ENCODE data around the gene PRKCE. TPM values are rescaled to one million over a fixed set of nuclear protein-coding genes. Genes with fewer than 3 reads are reported as not detected.

PRKCE gene
- total RNA-seq, 1 donor from 2014 or later = 20.3 TPM

DNA sequence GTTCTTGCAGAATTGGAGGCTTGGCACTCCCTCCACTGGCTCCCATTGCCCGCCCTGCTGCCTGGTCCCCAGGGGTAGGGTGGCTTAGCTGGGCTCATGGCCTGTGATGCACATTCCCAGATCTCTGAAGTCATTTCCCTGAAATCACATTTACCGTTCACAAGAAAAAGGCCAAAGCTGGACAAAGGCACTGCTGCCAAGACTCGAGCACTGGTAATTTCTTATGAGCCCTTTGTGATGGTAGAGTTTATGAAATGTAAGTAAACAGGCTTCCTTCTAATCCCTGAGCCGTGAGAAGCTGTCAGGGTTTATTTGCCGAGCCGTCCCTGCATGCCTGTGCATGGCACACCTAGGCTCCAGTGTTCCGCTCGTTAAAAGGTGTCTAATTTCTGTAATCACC lies 398.6 kb downstream of the PRKCE start:
- no peak for DNase-seq (ENCODE audit: low spot score)
- intact Hi-C loops (cut with DNase I) = no loop called here

DNA sequence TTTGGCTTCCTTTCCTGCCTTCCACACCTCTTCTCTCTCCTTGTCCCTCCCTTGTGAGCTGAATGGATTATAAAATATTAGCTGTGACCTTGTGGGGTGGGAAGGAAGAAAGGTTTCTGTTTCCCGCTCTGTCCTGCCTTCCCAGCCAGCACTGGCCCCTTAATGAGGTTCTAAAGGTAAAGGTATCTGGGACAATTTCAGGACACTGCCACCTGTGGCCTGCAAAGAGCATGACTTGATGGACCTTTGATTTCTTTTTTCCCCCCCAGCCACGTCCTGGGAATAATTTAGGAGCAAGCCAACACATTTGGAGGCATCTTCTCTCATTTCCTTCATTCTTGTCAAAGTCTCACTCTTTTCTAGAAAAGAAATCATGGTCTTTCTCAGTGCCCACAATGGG lies 399.0 kb downstream of the PRKCE start:
- intact Hi-C loops (cut with DNase I) = no loop called here
- DNase-seq (ENCODE audit: low spot score) = no peak

DNA sequence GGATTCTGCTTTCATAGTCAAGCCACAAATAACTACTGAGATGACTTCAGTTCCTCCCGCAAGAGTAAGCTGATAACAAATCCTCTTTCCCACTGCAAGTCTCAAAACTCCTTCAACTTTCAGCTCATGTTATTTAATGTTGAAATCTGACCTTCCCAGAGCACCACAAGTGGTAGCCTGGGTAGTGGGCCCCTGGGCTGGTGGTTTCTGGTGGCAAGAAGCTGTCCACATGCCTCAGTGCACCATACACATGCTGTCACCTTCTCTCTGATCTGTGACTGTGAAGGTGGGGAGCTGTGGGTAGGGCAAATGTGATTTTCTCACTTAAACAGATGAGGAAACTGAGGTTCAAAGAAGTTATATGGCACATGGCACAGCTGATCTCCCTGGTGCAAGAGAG lies 399.6 kb downstream of the PRKCE start:
- no peak for DNase-seq (ENCODE audit: low spot score)
- intact Hi-C loops (cut with DNase I) = no loop called here

DNA sequence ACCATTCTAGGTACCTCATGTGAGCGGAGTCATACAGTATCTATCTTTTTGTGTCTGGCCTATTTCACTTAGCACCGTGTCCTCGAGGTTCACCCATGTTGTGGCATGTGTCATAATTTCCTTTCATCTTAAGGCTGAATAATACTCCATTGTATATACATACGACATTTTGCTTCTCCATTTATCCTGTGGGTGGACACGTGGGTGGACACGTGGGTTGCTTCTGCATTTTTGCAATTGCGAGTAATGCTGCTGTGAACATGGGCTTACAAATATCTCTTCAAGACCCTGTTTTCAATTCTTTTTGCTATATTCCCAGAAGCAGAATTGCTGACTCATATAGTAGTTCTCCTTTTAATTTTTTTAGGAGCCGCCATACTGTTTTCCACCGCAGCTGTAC lies 402.1 kb downstream of the PRKCE start:
- DNase-seq (ENCODE audit: low spot score) = no peak
- intact Hi-C loops (cut with DNase I) = no loop called here

DNA sequence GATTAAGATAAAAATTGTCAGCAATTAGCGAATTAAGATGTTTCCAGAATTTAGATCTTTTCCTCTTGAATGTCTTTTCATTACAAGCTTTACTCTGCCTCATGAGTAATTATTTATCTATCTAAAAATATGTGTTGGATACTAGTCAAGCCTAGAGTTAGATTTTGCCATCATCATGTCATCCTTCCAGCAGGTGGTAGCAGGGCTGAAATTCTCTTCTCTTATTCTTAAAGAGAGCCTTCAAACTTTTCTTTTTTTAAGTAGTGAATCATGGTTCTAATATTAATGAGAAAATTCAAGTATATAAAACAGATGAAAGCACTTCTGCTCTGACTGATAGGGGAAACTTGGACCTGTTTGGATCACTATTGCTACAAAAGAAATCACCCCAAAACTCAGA lies 405.1 kb downstream of the PRKCE start:
- intact Hi-C loops (cut with DNase I) = no loop called here
- no peak for DNase-seq (ENCODE audit: low spot score)

DNA sequence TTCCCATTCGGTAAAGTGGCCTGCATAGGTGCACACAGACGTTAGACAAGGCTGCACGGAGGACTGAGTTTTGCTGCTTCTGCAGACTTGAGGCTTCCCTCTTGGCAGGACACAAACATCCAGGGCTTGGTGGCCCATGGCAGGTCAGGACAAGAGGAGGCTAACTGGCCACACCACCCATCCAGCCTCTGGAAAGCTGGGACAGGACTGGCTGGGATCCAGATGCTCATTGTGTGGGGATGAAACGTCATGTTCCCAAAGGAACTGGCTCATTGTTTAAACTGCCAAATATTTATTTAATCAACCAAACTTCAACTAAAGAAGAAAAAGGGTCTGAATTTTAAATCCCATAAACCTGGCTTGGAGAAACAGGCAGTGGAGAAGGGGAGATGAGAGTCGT lies 406.7 kb downstream of the PRKCE start:
- DNase-seq (ENCODE audit: low spot score) = peak; percentile 77
- intact Hi-C loops (cut with DNase I) = no loop called here

DNA sequence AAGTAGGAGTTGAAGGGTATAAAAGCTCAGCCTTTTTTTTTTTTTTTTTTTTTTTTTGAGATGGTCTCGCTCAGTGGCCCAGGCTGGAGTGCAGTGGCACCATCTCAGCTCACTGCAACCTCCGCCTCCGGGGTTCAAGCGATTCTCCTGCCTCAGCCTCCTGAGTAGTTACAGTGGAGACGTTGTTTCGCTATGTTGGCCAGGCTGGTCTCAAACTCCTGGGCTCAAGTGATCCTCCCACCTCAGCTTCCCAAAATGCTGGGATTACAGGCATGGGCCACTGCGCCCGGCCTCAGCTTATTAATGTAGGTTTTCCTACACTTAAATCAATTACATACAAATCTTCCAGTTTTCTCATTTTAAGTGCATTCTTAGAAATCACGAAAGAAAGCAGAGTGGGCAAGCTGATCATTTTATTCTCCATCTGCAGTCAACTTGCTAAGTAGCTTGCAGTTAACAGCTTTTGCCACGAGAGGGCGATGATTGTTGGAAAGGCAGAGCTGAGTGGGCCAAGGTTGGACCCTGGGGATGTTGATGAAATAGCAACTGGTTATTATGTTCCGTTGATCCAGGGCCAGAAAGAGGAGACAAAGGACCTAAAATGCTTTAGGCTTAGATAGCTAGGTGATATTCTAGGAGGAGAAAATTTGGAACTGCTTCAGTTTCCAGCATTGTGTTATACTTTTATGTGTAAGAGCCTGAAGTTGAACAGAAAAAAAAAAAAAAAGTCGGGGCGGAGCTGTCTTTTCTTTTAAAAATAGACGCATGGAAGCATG lies 411.4 kb downstream of the PRKCE start:
- intact Hi-C loops (cut with DNase I) = loop anchor here (5.0 kb wide), 3 partner anchors 51 to 299 kb away; partner anchors contain the start of gene EPAS1
- DNase-seq (ENCODE audit: low spot score) = peak; percentile 90

DNA sequence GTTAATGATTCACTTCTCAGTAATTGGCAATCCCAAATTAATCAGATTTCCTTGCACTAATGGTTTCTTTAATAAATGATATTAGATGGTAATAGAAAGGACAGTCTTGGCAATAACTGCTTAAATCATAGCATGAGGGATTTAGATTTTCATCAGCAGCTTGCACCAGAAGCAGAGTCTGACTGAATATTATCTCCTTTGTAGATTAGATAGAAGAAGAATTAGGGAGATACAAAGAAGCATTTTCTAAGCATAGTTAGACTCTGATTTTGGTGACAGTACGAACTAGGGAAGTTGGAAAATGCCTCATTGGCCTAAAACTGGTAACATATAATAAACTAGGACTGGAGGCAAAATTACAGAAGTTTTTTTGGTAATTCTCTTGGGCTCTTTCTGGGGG lies 412.9 kb downstream of the PRKCE start:
- no peak for DNase-seq (ENCODE audit: low spot score)
- intact Hi-C loops (cut with DNase I) = loop anchor here (5.0 kb wide), 3 partner anchors 52 to 298 kb away; partner anchors contain the start of gene EPAS1

DNA sequence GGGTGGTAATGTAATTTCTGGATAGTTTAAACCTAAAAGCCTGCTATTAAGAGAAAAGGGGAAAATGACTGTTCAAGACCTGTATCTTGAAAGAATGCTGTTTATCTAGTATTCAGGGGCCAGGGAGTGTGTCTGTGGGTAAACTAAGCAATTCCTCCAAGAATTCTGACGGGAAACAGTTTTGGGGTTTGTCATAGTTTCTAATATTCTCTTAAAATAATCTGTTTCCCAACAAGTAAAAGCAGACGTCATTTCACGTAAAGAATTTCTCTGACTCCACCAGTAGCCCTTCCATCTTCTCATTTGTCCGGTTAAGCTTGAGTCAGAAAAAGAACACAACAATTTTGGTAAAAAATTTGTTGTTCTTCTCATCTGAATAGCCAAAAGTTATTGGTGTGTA lies 413.7 kb downstream of the PRKCE start:
- no peak for DNase-seq (ENCODE audit: low spot score)
- intact Hi-C loops (cut with DNase I) = loop anchor here (5.0 kb wide), 1 partner anchor 207 kb away; no protein-coding TSS in a partner anchor

DNA sequence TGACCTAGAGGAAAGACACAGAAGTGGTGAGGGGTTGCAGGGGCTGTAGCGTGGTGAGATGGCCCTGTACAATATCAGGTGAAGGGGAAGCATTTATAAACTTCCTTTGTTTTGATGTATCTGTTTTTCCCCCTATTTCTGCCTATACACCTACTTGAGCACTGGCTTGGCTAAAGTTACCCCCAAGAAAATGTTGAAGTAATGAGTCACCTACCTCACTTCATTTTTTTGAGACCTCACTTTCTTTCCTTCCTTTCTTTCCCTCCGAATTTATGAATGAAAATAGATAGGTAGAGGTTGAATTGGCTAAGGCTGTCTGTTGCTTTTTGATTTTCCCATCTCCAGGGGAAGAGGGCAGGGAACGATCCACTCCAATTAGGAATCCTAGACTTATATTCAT lies 414.6 kb downstream of the PRKCE start:
- DNase-seq (ENCODE audit: low spot score) = no peak
- intact Hi-C loops (cut with DNase I) = loop anchor here (5.0 kb wide), 1 partner anchor 206 kb away; no protein-coding TSS in a partner anchor

DNA sequence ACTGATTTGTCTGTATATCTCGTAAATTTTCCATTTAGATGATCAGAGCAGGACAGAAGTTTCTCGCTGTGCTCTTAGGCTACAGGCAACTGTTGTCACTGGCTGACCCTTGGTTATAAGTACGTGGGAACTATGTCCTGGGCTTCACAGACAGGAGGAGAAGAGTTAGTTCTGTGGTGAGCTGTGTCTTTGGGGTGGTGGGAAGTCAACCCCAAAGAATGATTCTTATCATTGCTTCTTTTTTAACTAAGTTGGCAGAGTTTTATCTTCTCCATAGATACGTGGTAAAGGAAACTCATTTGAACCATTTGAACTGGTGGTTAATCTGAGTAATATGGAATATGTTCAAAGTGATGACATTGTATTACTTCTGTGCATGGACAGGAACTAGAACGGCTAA lies 415.1 kb downstream of the PRKCE start:
- intact Hi-C loops (cut with DNase I) = loop anchor here (5.0 kb wide), 1 partner anchor 206 kb away; no protein-coding TSS in a partner anchor
- no peak for DNase-seq (ENCODE audit: low spot score)

DNA sequence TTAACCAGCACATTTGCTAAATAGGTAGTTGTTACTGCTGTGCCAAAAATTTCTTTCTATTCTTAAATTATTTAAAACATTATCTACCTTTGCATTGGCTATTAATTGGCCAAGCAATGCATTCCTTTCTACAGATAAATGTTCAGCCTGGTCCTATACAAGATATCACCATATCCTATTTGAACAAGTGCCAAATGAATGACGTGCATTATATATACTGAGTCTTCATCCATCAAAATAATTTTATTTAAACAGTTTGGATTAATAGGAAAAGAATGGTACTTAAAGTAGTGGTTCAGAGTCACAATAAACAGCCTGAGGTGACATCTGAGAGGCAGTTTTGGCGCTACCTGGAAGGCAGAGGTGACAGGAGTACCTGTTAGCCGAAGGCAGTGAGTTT lies 415.6 kb downstream of the PRKCE start:
- no peak for DNase-seq (ENCODE audit: low spot score)
- intact Hi-C loops (cut with DNase I) = loop anchor here (5.0 kb wide), 1 partner anchor 205 kb away; no protein-coding TSS in a partner anchor

DNA sequence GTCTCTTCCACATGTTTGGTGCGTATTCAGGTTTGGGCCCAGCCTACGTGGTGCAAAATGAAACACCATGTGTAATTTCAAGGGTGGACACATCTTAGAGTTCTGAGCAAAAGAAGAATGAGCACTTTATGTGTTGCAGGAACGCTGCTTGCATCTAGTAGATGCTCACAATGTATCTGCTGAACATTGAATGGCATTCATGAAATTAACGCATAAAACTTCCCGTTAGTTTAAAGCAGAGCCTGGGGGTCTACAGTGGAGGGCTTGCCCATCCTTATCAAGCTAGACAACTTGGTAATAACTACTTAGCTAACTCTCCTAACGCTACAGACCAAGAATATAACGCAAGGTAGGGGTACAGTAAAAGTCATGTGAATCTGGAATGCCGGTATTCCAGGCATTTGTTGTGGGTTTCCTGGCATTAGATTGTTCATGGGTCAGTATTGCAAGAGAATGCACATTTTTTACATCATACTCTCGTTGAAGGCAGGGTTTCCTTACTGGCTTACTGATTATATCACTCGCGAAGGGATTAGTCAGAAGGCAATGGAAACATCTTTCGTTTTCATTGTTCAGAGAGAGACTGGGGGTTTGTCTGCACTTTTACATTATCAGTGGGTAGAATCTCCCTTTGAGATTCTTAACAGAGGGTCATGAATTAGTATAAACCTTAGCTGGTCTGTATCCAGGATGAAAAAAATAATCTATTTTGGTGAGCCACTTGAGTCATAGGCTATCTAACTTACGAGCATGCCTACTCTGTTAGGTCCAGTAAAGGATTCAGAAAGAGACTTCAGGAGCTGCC lies 416.2 kb downstream of the PRKCE start:
- intact Hi-C loops (cut with DNase I) = loop anchor here (5.0 kb wide), 1 partner anchor 205 kb away; no protein-coding TSS in a partner anchor

DNA sequence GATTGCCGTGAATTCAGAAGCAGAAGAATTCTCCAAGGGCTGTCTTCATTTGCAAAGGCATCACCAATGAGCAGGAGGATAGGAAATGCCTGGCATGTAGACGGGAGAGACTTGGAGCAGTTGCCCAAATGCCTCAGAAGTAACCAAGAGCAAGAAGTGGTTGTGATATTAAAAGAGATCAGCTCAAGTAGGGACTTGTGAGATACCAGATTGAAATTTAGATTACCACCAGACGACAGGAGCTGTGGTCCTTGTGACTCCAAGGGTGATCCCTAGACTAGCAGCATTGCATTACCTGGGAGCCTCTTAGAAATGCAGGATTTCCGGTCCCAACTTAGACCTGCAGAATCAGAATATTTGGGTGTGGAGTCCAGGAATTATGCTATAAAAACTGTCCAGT lies 417.2 kb downstream of the PRKCE start:
- no peak for DNase-seq (ENCODE audit: low spot score)
- intact Hi-C loops (cut with DNase I) = loop anchor here (5.0 kb wide), 1 partner anchor 204 kb away; no protein-coding TSS in a partner anchor

More for the DNA sequence above, 416.2 kb downstream of the PRKCE start:
- DNase-seq (ENCODE audit: low spot score) = no peak

DNA sequence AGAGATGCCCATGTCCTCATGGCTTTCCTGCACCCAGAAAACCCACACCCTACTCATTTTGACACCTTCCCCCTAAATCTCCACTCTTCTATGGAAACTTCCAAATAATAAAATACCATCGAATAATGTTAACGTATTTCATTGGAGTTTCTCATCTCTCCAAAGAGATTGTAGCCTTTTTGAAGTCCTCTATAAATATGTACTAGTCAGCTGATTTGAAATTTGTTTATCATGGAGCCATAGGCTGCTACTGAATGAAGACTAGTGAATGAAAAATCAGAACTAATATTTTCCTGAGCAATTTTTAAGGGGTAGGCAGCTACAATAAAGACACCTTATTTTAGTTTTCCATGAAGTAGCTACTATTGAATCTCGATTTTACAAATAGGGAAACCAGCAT lies 419.6 kb downstream of the PRKCE start:
- intact Hi-C loops (cut with DNase I) = no loop called here
- DNase-seq (ENCODE audit: low spot score) = no peak

DNA sequence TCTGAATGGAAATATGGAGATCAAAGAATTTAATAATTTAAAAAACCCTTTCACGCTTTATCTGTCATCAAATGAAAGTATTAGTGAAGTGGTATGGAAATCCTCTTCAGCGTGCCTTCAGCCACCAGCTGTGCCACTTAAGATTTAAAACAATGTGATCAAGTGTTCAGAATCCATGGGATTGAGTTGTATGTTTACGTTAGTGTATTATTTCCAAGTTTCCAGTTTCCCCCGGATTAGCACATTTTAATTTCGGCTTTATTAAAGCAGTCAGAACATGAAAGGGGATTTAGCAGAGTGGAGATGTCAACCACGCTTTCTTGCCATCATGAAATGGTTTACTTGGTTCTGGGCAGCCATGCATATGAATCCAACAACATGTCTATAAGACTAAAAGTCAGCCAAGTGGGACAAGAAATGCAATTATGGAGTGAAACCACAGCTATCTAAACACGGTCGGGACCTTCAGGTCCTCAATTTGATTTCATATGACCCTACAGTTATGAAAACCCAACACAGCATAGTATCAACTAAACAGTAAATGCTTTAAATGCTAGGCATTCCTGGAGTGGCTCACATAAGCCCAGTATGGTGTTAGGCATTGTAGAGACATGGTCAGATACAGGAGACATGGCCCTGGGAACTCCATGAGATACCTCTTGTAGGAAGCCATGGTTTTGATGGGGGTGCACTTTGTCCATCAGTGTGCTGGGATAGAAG lies 420.8 kb downstream of the PRKCE start:
- intact Hi-C loops (cut with DNase I) = no loop called here
- DNase-seq (ENCODE audit: low spot score) = no peak

DNA sequence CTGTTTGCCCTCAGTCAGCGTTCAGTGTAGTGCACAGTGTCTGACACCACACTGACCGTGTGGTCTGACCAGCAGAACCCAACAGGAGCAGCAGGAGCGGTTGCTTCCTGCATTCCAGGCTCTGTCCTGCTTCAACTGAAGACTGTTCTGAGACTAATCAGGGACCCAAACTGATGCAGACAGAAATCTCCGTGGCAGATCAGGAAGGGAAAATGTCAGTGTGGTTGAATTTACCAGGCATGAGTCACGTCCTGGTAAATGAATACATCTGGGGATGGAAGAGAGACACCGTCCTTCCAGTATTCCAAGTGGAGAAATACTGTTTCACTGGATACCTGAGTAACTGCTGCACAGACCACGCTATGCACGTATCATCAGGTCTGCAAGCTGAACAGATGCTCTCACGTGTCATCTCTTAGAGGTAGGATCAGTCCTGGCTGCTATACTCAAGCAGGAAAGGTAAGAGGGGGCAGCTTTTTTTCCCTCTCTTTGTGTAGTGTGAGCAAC lies 422.1 kb downstream of the PRKCE start:
- intact Hi-C loops (cut with DNase I) = no loop called here
- DNase-seq (ENCODE audit: low spot score) = no peak

DNA sequence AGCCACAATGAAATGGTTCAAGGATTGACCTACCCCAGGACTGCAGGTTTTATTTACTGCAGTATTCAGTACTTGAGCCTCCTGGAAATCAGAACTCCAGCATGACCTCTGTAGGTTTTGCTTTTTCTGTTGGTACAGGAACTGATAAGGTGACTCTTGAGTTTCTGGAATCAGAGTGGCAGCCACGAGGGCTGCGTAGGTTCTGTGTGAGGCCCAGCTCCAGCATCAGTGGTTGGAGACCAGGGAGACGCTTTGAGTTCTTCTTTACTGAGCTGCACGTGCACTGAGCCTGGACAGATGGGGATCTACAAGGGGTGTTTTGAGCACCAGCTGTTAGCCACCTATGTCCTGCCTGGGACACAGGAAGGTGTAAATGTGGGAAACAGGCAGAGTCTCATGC lies 423.0 kb downstream of the PRKCE start:
- DNase-seq (ENCODE audit: low spot score) = no peak
- intact Hi-C loops (cut with DNase I) = no loop called here

DNA sequence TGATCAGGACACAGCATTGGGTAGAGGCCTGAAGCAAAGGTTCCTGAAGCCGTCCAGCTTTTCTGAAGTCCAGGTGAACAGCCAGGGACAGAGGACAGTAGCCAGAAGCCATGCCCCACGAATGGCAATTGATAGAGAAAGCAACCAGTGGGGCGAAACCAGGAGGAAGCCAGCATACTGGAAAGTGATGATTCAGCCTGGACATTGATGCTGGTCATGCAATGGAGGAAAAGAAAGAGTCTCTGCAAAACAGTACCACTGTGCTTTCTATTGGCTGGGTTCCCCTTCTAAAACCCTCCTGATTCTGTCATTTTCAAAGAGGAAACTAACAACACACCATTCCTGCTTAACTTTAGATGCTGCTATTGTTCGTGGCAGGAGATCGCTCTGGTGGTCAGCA lies 424.4 kb downstream of the PRKCE start:
- DNase-seq (ENCODE audit: low spot score) = no peak
- intact Hi-C loops (cut with DNase I) = no loop called here

DNA sequence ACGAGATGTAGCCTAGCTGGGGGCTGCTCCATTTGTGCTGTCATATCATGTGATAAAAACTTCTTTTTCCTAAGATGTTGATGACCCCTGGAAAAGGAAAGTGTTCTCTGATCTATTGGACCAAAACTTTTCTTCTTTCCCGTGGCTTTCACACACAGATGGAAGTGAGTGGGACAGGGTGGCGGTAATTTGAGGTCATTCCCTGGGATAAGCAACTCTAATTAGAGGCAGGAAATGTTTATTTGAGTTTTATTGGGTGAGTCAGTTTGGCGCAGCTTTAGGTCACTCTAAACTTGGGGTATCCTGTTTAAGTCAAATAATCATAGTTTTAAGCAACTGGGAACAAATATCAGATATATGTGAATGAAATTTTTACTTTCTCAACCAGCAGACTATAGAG lies 424.8 kb downstream of the PRKCE start:
- intact Hi-C loops (cut with DNase I) = no loop called here

More for the DNA sequence above, 424.8 kb downstream of the PRKCE start:
- DNase-seq (ENCODE audit: low spot score) = no peak
